ENCODE measurements around the gene RPL29.

DNA sequence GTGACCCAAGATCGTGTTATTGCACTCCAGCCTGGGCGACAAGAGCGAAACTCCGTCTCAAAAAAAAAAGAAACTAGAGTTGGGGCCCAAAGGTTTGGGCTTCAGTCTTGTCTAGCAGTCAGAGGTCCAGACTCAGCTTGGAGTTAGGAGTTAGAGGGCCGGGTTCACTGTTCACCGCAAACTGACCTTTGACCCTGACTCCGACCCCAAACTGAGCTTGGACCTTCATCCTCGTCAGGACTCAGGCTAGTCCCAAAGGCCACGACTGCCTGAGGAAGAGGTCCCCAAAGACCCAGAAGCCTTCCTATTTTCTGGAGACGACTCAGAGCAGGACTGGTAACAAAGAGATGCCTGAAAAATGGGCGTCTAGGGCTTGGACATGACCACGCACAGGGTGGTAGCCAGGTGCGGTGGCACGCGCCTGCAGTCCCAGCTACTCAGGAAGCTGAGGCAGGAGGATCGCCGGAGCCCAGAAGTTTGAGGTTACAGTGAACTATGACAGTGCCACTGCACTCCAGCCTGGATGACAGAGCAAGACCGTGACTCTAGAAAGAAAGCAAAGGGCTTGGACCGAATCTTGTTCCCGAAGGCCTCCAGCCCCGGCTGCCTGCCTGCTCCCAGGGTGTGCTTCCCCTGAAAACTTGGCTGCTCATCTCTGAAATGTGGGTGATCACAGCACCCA is 22.8 kb upstream of the RPL29 start:
- TF ChIP-seq, protein P1, sequence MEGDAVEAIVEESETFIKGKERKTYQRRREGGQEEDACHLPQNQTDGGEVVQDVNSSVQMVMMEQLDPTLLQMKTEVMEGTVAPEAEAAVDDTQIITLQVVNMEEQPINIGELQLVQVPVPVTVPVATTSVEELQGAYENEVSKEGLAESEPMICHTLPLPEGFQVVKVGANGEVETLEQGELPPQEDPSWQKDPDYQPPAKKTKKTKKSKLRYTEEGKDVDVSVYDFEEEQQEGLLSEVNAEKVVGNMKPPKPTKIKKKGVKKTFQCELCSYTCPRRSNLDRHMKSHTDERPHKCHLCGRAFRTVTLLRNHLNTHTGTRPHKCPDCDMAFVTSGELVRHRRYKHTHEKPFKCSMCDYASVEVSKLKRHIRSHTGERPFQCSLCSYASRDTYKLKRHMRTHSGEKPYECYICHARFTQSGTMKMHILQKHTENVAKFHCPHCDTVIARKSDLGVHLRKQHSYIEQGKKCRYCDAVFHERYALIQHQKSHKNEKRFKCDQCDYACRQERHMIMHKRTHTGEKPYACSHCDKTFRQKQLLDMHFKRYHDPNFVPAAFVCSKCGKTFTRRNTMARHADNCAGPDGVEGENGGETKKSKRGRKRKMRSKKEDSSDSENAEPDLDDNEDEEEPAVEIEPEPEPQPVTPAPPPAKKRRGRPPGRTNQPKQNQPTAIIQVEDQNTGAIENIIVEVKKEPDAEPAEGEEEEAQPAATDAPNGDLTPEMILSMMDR (IDR thresholded peaks at IDR 0.05) = no peak
- TF ChIP-seq POLR2A (IDR thresholded peaks at IDR 0.05) = no peak
- no peak for TF ChIP-seq EP300 (IDR thresholded peaks at IDR 0.05)

Data from ovary (tissue), 3 donors.